ENCODE measurements around the gene ZNF627.

Gene ZNF627

DNA sequence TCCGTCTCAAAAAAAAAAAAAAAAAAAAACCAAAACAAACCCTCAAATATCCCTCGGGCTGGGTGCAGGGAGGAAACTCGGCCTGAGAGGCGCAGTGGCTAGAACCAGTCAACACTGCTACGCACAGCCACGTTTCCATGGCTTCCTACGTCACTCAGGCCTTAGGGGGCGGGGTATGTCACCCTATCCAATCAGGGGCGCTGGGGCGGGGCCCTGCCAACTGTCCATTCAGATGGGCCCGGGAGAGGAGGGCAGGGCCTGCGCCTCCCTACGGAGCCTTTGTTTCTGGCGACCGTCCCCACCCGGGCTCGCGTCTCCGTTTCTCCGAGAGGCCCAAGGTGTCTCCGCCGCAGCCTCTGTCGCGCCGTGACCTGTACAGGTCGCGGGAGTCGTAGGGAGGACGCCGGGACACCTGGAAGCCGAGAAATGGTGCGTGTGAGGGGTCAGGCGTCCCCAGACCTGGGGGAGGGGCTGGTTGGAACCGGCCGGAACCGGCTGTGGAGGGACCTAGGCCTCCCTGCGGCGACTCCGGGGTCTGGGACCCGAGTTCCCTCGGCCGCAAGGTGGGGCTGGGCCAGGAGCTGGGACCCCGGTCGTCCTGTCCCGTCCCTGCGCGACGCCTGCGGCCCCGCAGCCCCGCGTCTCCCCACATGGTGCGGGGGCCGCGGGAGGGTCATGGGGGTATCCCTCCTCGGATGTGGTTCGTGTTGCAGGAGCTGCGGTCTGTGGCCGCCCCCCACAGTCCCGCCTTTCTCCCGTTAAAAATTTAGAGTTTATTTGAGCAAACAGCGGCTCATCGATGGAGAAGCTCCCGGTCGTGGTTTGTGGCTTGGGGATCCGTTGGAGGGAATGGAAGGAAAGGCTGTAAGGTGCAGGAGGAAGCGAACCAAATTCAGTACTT is at the start of gene ZNF627:
TSS of gene ZNF627 (plus strand) at position 282 of the 901 bp plus-strand sequence. CDS start at position 427, 145 bp downstream.
- in situ Hi-C loops (cut with MboI; ENCODE audit: low sequenced_read_pairs, unreplicated experiment), result no loop called here
- peak; percentile 98 for DNase-seq (ENCODE audit: low spot score)
- TF ChIP-seq, protein P1, sequence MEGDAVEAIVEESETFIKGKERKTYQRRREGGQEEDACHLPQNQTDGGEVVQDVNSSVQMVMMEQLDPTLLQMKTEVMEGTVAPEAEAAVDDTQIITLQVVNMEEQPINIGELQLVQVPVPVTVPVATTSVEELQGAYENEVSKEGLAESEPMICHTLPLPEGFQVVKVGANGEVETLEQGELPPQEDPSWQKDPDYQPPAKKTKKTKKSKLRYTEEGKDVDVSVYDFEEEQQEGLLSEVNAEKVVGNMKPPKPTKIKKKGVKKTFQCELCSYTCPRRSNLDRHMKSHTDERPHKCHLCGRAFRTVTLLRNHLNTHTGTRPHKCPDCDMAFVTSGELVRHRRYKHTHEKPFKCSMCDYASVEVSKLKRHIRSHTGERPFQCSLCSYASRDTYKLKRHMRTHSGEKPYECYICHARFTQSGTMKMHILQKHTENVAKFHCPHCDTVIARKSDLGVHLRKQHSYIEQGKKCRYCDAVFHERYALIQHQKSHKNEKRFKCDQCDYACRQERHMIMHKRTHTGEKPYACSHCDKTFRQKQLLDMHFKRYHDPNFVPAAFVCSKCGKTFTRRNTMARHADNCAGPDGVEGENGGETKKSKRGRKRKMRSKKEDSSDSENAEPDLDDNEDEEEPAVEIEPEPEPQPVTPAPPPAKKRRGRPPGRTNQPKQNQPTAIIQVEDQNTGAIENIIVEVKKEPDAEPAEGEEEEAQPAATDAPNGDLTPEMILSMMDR (IDR thresholded peaks at IDR 0.05; ENCODE audit: borderline replicate concordance, control extremely low read depth, extremely low read depth, insufficient read depth, missing control alignments), result no peak

DNA sequence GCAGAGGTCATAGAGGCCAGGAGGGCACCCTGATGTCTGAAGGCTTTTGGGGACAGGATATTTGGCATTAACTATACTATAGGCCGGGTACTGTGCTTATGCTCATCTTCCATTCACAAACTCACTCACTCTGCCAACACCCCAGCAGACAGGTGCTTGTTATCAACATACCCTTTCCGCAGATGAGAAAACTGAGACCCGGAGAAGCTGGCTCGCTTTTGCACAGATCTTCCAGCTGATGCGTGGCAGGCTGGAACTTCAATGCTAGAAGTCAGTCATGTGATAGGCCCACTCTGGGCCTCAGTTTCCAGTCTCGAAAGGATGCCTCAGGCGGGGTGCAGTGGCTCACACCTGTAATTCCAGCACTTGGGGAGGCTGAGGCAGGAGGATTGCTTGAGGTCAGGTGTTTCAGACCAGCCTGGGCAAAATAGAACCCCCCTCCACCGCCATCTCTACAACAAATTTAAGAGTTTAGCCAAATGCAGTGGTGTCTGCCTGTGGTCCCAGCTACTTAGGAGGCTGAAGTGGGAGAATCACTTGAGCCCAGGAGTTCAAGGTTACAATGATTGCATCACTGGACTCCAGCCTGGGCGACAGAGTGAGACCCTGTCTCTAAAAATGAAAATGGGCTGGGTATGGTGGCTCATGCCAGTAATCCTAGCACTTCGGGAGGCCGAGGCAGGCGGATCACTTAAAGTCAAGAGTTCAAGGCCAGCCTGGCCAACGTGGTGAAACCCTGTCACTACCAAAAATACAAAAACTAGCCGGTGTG is 49.2 kb upstream of the ZNF627 start:
- DNase-seq (ENCODE audit: low spot score), result no peak
- TF ChIP-seq, protein P1 (IDR thresholded peaks at IDR 0.05; ENCODE audit: borderline replicate concordance, control extremely low read depth, extremely low read depth, insufficient read depth, missing control alignments), result no peak
- in situ Hi-C loops (cut with MboI; ENCODE audit: low sequenced_read_pairs, unreplicated experiment), result no loop called here

DNA sequence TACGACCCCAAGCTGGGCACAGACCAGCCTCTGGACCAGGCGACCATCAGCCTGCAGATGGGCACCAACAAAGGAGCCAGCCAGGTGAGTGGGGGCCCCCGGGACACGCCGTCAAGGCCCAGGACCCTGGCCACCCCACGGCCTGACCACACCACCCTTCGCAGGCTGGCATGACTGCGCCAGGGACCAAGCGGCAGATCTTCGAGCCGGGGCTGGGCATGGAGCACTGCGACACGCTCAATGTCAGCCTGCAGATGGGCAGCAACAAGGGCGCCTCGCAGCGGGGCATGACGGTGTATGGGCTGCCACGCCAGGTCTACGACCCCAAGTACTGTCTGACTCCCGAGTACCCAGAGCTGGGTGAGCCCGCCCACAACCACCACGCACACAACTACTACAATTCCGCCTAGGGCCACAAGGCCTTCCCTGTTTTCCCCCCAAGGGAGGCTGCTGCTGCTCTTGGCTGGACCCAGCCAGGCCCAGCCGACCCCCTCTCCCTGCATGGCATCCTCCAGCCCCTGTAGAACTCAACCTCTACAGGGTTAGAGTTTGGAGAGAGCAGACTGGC is 47.8 kb upstream of the ZNF627 start:
- in situ Hi-C loops (cut with MboI; ENCODE audit: low sequenced_read_pairs, unreplicated experiment), result no loop called here
- TF ChIP-seq, protein P1 (IDR thresholded peaks at IDR 0.05; ENCODE audit: borderline replicate concordance, control extremely low read depth, extremely low read depth, insufficient read depth, missing control alignments), result no peak
- no peak for DNase-seq (ENCODE audit: low spot score)

DNA sequence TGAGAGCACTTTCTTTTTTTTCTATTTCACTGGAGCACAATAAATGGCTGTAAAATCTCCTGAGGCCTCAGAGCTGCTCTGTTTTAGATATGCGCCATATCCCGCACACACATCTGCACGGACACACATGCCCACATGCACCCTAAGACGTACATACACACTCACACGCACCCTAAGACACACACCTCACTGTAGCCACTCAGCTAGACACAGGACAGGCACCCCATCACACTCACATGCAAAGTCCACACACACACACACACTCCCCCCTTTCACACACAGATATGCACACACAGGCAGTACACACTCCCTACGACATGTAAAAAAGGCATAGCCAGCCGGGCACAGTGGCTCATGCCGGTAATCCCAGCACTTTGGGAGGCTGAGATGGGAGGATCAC is 47.0 kb upstream of the ZNF627 start:
- in situ Hi-C loops (cut with MboI; ENCODE audit: low sequenced_read_pairs, unreplicated experiment), result no loop called here
- no peak for DNase-seq (ENCODE audit: low spot score)
- TF ChIP-seq, protein P1 (IDR thresholded peaks at IDR 0.05; ENCODE audit: borderline replicate concordance, control extremely low read depth, extremely low read depth, insufficient read depth, missing control alignments), result no peak

DNA sequence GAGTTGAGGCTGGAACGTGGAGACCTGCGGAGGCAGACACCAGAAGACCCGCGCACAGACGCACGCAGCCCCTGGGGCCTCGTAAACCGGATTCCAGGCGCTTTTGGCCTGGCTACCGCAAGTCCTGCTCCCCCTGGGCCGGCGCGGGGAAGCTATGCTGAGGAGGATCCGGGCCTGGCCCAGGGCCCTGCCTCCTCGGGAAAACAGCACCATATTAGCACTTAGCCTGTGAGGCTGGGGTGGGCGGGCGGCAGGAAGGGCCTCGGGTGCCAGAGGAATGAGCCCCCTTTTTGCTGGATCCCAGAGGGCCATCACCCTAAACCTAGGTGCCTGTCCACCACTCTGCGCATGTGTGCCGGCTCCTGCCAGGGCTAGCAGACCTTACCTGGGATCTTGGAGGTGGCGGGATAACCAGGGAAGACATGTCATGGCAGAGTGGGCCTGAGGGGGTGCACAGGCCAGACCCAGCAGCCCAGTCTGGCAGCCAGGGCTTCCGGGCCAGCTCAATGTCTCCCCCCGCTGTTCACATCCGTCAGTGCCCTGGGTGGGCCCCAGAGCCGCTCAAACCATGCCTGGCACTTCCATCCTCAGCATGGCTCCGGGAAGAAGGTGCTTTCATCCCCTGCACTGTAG is 45.6 kb upstream of the ZNF627 start:
- in situ Hi-C loops (cut with MboI; ENCODE audit: low sequenced_read_pairs, unreplicated experiment), result no loop called here
- peak; percentile 57 for DNase-seq (ENCODE audit: low spot score)
- TF ChIP-seq, protein P1 (IDR thresholded peaks at IDR 0.05; ENCODE audit: borderline replicate concordance, control extremely low read depth, extremely low read depth, insufficient read depth, missing control alignments), result no peak
